NCI-H2107 treated with DMSO at 0.1 percent for 48 hours (cell line): Measurements from ENCODE around the gene NPFFR2.
"Not testable (repeated sequence)": the region's sequence is repeated elsewhere in the genome, so short reads cannot be mapped to it uniquely, and the experiment has no call there.

ENCODE experiments used
- DNase-seq: peaks from one replicate; lab custom pipeline; 2025; ENCODE audit not compliant: unreplicated experiment; lab: John Stamatoyannopoulos, UW

The NPFFR2 gene

DNA sequence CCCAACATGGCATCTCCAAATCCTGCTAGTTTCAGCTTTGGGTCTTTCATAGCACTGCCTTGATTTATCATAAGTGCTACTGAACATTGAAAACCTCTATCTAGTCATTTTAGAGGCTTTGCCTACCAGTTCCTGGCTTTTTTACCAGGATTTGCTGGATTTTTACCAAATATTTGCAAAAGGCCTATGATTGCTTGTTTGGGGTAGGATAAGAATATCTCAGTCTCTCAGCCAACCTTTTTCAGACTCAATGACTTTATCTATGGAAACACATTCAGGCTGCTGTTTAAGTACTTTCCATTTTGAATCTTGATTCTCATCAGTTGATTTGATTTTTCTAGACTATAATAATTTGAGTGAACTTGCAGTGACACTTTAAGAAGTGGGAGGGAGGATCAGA is 80.1 kb downstream of the NPFFR2 start:
- DNase-seq: no peak

DNA sequence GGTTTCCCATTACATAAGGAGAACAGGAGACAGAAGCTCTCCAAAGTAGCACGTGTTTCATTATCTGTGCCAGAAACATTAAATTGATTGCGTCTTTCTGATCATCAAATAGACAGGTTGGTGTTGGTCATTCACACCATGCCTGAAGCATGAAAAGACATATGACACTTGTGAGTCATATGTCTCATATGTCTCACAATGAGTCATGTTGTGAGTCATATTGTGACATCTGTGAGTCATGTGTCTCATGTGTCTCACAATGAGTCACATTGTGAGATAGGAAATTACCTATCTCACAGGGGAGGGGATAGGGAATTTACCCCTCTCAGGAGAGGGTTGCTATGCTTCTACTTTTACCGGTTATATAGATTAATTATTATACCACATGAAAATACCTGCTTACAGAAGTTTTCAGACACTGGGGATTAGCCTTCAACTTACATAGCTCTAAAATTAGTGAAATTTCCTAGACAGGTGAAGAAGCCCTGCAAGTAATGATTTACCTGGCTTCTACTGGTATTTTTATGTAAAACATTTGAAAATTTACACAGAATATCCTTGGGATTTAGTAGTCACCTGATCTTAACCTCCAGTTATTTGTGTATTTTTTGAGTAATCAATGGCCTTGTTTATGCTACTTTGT is 80.8 kb downstream of the NPFFR2 start:
- no peak for DNase-seq

DNA sequence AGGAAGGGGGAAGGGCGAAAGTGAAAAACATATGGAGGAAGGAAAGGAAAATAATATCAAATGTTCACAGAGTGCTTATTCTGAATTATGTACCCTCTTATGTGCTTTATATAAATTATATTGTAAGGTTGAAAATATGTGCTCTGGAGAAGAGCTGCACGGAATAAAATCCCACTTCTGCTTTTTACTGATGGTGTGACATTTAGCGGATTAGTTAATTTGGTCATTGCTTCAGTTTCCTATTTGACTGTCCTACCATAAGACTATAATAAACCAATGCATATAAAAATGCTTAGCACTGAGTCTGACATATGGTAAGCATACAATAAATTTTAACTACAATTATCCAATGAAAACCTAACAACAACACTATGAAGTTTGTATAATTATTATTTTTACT is 86.2 kb downstream of the NPFFR2 start:
- DNase-seq: no peak

DNA sequence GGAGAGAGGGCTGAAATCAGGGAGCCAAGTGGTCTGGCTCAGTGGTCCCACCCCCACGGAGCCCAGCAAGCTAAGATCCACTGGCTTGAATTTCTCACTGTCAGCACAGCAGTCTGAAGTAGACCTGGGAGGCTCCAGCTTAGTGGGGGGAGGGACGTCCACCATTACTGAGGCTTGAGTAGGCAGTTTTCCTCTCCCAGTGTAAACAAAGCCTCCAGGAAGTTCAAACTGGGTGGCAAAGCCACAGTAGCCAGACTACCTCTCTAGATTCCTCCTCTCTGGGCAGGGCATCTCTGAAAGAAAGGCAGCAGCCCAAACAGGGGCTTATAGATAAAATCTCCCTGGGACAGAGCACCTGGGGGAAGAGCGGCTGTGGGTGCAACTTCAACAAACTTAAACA is 88.1 kb downstream of the NPFFR2 start:
- no peak for DNase-seq

DNA sequence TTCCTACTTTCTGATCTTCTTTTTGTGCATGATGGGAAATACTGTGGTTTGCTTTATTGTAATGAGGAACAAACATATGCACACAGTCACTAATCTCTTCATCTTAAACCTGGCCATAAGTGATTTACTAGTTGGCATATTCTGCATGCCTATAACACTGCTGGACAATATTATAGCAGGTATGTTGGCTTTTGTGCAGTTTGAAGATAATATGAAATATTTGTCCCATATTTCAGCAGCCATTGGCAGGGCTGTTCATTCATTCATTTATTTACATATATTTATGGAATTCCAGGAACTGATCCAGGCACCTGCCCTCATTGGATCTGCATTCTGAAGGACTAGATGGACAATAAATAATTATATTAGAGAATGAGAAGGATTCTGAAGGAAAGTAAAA is 96.9 kb downstream of the NPFFR2 start:
- DNase-seq: no peak

GRCh38 chr4:72136429-72136828 is 104.6 kb downstream of the NPFFR2 start:
- DNase-seq: no peak

GRCh38 chr4:72139997-72140396 is 108.2 kb downstream of the NPFFR2 start:
- not testable (repeated sequence) for DNase-seq

DNA sequence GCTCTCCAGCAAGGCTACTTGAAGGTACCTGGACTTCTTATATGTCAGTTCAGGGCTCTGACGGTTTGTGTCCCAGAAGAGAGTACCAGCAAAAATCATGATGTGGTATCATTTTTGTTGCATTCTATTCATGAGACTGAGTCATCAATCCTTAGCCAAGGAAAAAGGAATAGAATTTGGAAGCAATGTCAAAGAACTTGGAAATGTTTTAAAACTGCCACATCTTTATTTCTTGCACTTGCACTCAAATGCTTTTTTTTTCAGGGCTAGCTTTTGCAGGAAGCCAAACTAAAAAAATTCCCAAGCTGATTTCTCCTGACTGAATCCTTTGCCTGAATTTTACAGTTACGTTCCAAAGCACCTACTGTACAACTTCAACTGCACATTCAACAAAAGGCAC is 112.4 kb downstream of the NPFFR2 start:
- DNase-seq: no peak

GRCh38 chr4:72152731-72153130 is 120.9 kb downstream of the NPFFR2 start:
- DNase-seq: no peak

- DNase-seq: not testable (repeated sequence)
Measured at GRCh38 chr4:72153634-72154033, 121.8 kb downstream of the NPFFR2 start.

- DNase-seq: not testable (repeated sequence)
Measured at GRCh38 chr4:72169285-72169684, 137.5 kb downstream of the NPFFR2 start.

- no peak for DNase-seq
Measured at GRCh38 chr4:72169861-72170260, 138.1 kb downstream of the NPFFR2 start.

DNA sequence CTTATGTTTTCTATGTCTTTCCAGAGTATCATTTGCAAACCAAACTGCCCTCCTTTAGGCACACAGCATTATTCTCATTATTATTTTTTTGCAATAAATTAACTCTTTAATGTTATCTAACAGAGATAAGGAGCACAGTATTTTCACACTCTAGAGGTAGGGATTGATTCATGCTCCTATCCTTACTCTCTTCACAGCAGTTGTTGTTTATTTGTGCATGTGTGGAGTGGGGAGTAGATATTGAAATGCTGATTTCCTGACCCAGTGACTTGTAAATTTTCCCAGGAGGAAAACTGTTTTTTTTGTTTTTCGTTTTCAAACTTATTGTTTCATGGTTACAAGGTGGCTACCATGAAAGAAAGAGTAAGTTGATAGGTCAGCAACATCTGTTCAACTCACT is 140.0 kb downstream of the NPFFR2 start:
- DNase-seq: no peak

DNA sequence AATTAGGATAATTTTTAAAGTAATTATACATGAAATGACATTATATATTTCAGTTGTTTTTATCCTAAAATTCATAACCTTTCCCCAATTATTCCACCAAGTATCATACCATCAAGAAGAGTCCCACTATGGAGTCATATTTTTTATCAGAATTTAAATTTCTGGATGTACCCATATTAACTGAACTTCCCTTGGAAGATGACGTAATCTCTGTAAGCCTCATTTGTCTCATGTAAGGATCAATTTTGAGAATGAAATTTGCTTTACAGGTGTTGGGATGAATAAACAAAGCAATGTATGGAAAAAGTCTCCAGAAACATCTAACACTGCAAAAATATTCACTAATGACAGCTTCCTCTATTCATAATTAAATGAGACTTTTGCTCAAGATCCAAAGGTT is 147.5 kb downstream of the NPFFR2 start:
- DNase-seq: no peak

- DNase-seq: no peak
Measured at GRCh38 chr4:72186714-72187113, 154.9 kb downstream of the NPFFR2 start.

GRCh38 chr4:72194046-72194445 is 162.2 kb downstream of the NPFFR2 start:
- no peak for DNase-seq

- no peak for DNase-seq
Measured at GRCh38 chr4:72194453-72194852, 162.7 kb downstream of the NPFFR2 start.
